ENCODE data around the gene CDKN2AIPNL.

DNA sequence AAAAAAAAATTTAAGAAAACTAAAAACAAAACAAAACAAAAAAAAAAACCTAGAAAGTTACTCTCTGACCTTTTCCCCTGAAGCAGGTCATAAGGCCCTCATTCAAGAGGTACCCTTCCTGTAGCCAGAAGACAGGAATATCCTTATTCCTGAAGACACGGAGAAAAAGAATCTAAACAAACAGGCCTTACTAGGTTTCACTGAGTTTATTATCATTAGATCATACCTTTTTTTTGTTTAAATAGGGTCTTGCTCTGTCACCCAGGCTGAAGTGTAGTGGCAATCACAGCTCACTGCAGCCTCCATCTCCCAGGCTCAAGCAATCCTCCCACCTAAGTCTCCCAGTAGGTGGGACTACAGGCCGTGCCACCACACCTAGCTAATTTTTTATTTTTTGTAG lies 11.7 kb upstream of the CDKN2AIPNL start:
- no peak for TF ChIP-seq CTCF (conservative IDR thresholded peaks at IDR 0.05; ENCODE audit: low read depth, low read length)
- no peak for TF ChIP-seq EZH2phosphoT487 (IDR thresholded peaks at IDR 0.05; ENCODE audit: borderline replicate concordance, low read length)
- TF ChIP-seq EZH2 (IDR thresholded peaks at IDR 0.05; ENCODE audit: low read length, unreplicated experiment): no peak

Data from PC-3 (cell line).